NAMALWA (cell line): ENCODE results near the gene ITPR2.
"Not testable (repeated sequence)": the region's sequence is repeated elsewhere in the genome, so short reads cannot be mapped to it uniquely, and the experiment has no call there.

ENCODE experiments used
- DNase-seq: peaks from one replicate; pipeline ENCODE4 v3.0.0-alpha.2; 2015; ENCODE audit warnings: low spot score

Gene ITPR2

GRCh38 chr12:26786865-26787514 is 46.0 kb downstream of the ITPR2 start:
- no peak for DNase-seq

DNA sequence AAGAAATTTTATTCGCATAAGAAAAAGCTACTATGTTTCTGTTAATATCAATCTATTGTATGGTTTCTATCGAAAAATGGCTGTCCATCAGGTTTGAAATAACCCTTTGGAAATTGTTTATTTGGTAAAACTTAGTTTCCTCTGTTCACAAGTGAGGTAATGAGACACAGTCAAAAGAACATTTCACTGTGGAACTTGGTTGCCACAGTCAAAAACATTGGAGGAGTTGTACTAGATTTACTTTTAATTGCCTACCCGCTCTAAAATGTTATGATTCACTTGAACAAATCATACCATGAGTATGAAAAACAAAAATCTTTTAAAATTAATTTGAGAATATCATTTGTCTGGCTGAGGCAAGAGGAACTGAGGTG is 46.5 kb downstream of the ITPR2 start:
- DNase-seq, result no peak

DNA sequence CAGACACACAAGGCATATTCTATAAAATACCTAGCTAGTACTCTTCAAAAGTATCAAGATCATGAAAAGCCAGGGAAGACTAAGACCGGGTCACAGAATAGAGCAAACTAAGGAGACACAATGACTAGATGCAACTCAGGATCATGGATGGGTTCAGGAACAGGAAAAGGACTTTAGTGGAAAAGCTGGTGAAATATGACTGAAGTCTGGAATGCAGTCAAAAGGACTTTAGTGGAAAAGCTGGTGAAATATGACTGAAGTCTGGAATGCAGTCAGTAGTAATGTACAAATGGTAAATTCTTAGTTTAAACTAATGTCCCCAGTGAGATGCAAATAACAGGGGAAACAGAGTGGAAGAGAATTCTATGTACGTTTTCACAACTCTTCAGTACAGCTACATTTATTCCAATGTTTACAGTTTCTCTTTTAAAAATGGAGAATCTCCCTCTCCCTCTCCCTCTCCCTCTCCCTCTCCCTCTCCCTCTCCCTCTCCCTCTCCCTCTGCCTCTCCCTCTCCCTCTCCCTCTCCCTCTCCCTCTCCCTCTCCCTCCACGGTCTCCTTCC is 49.1 kb downstream of the ITPR2 start:
- not testable (repeated sequence) for DNase-seq

GRCh38 chr12:26783131-26783526 is 49.9 kb downstream of the ITPR2 start:
- DNase-seq, result no peak

GRCh38 chr12:26782372-26783130 is 50.4 kb downstream of the ITPR2 start:
- no peak for DNase-seq

GRCh38 chr12:26780656-26781055 is 52.3 kb downstream of the ITPR2 start:
- DNase-seq, result not testable (repeated sequence)

DNA sequence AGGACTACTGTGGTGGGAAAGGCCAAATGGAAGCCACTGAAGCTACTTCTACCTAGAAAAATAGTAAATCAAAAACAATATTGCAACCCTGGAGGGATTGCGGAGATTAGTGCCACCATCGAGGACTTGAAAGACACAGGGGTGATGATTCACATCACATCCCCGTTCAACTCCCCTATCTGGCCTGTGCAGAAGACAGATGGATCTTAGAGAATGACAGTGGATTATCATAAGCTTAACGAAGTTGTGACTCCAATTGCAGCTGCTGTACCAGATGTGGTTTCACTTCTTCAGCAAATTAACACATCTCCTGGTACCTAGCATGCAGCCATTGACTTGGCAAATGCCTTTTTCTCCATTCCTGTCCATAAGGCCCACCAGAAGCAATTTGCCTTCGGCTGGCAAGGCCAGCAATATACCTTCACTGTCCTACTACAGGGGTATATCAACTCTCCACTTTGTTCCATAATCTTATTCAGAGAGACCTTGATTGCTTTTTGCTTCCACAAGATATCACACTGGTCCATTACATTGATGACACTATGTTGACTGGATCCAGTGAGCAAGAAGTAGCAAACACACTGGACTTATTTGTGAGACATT is 54.7 kb downstream of the ITPR2 start:
- not testable (repeated sequence) for DNase-seq

- DNase-seq, result no peak
Measured at GRCh38 chr12:26777236-26777635, 55.8 kb downstream of the ITPR2 start.

- not testable (repeated sequence) for DNase-seq
Measured at GRCh38 chr12:26775991-26776390, 57.0 kb downstream of the ITPR2 start.

DNA sequence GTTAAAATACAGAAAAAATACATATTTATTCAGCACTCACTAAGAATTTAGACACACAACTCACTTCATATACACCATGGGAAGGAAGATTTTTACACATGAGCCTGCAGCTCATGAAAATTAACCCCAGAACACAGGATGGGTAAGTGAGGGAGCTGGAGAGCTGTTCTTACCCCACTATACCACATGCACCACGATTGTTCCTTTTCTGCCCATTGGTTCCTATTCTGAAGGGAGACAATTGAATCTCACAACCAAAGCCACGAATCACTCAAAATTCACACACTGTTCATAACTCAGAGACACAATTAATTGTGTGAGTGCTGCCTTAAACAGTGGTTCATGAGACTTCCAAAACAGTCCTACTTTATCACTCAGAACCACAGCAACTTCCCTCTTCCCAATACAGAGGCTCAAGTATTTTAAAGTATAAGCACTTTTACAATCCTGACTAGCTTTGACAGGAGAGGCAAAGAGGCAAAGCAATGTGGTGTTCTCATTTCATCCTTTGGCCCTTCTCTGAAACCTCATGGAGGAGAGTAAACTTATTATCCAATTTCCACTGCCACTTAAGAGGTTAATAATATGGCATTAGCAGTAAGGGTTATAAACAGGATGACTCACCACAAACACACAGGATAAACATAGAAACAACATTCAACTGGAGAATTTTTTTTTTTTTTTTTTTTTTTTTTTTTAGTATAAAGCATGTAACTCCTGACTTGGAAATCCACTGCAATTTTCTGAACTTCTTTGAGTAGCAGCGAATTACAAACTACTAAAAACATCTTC is 59.5 kb downstream of the ITPR2 start:
- no peak for DNase-seq

DNA sequence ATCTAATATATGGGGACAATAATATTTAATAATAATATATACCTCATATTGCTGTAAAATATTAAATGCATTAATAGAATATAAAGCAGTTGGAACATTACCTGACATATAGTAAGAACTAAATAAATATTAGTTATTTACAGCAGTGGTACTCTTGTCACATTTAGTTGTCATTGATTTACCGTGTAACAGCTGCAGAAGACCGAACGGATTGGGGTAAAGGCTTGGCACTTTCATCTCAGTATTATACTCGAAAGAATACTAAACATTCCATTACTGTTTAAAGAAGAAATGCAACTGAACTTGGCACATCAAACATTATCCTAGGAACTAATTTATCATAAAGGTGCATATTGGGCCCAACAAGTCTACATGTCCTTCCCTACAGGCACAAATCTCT is 61.1 kb downstream of the ITPR2 start:
- DNase-seq, result no peak

GRCh38 chr12:26770239-26771070 is 62.5 kb downstream of the ITPR2 start:
- no peak for DNase-seq

DNA sequence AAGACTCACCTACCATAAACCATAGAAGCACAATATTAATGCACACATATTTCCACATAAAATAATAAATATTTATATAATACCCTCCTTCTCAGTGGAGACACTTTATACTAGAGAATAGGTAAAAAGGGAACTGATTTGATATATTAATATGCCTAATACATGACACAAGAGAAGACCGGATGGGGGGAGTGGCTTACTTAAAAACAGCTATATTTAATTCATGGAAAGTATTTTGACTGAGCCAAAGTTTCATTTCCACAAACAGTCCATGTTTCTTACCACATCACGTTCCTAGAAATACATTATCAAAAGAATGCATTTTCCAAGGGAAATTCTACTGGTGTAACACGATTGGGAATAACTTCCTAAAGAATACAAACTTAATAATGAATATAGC is 63.4 kb downstream of the ITPR2 start:
- peak; percentile 35 for DNase-seq

DNA sequence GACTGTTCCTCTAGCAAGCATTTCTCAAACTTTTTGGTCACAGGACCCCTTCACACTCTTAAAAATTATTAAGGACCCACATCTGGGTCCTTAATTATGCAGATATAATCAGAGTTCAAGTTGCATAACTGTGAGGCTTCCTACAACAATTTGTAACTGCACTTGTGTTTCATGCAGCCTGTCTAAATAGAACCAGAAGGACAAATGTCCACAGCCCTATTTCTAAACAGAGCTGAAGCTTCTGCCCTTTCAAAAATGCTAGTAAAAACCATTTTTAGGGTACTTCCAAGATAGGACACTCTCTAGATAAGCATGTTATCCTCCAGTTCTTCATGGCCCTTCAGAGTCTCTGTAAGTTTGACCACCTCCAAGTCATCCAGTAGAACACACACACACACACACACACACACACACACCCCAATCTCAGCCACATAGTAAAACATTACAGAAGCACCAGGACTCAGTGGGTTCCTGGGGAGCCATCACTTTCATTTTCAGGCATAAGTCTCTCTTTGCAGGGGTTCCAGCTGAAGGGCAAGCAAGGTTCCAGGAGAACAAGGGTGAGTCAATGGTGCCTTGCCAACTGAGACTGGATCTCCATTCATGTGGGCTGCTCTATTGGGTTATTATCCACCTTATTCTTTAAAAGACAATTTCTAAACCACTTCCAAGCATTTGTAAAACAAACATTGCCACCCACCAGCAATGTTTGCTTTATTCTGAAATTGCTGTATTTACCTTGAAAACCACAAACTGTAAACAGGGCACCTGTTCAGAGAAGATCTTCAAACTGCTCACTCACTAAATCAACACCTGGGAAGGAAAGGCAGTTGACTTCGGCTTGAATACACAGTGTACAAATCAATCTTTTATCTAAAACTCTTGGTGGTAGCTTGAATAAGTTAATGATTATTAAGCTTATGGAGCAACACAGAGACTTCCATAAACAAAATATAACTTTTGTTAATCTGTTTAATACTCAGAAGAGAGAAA is 64.1 kb downstream of the ITPR2 start:
- peak; percentile 42 for DNase-seq

DNA sequence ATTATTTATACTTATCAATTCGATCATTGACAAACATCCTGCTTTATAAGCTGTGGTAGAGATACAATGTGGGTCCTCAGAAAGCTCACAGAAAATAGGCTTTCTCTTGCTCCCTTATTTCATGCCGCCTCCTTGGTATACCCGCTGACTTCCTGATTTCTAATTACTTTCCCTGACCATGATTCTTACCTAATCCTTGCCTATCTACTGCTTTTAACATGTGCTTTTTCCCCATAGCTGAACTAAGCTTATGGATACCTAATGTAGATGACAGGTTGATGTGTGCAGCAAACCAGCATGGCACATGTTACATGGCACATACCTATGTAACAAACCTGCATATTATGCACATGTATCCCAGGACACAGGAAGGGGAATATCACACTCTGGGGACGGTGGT is 65.1 kb downstream of the ITPR2 start:
- no peak for DNase-seq

GRCh38 chr12:26767116-26767515 is 65.9 kb downstream of the ITPR2 start:
- no peak for DNase-seq

- DNase-seq, result no peak
Measured at GRCh38 chr12:26762186-26762585, 70.8 kb downstream of the ITPR2 start.

- DNase-seq, result no peak
Measured at GRCh38 chr12:26761775-26762174, 71.2 kb downstream of the ITPR2 start.

- DNase-seq, result no peak
Measured at GRCh38 chr12:26760657-26761293, 72.2 kb downstream of the ITPR2 start.

DNA sequence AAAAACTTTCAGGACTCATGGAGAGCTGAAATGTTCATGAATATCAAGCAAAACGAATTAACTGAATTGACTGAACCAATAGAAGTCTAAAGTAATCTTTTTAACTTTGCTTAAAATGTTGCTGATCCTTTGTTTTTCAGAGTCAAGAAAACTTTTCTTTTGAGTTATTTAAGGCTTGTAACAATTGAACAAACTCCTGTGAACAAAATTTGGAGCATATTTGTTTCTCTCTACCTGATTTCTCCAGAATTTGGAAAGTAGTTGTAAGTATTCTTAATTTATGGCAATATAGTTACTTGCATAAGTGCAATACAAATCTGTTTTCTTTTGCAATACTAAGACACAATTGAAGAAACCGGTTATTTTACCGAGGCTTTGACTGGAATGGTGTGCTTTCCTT is 77.6 kb downstream of the ITPR2 start:
- not testable (repeated sequence) for DNase-seq
